Thyroid gland (tissue), 4 donors: ENCODE data around the gene PBX1. TPM values are rescaled to one million over a fixed set of nuclear protein-coding genes. Genes with fewer than 3 reads are reported as not detected.
"Not testable (repeated sequence)": the region's sequence is repeated elsewhere in the genome, so short reads cannot be mapped to it uniquely, and the experiment has no call there.

Experiments
- DNase-seq, 2 donors: peaks; one replicate each; pipeline ENCODE4 v3.0.0-alpha.2; 2019
- H3K27ac ChIP-seq, 3 donors: fragments of 200-600 bp; sonication (generic); 1 replicate in 2 of 3; 2 replicates in 1 of 3; pipeline ENCODE4 v1.5.1; 2016 to 2019; ENCODE audit warnings: mild to moderate bottlenecking in 1 of 3, moderate library complexity in 1 of 3
- H3K27me3 ChIP-seq: fragments of 200-600 bp; sonication (generic); one replicate; pipeline ENCODE4 v1.5.1; 2019
- H3K36me3 ChIP-seq, 2 donors: fragments of 200-600 bp; sonication (generic); one replicate each; pipeline ENCODE4 v1.5.1; 2016 to 2019
- H3K4me1 ChIP-seq, 2 donors: fragments of 200-600 bp; sonication (generic); one replicate each; pipeline ENCODE4 v1.5.1; 2017 to 2019
- H3K4me3 ChIP-seq, 3 donors: fragments of 200-600 bp; sonication (generic); replicated peaks in 1 of 3; 1 replicate in 2 of 3; 2 replicates in 1 of 3; pipeline ENCODE4 v1.5.1; 2016; ENCODE audit warnings: mild to moderate bottlenecking in 1 of 3
- H3K9me3 ChIP-seq: fragments of 200-600 bp; sonication (generic); one replicate; pipeline ENCODE4 v1.5.1; 2017
- POLR2A ChIP-seq, 2 donors: fragments of 450-650 bp; IDR thresholded peaks; one replicate each; pipeline ENCODE4 v1.6.1; 2017; ENCODE audit warnings: antibody characterized with exemption in 2 of 2, mild to moderate bottlenecking in 2 of 2, moderate library complexity in 1 of 2
- WGBS, 2 donors: methylation state at CpG; one replicate each; pipeline ENCODE4 v1.1.5; 2017; 5-methylcytosine and 5-hydroxymethylcytosine counted together
- intact Hi-C: fragments of 100-400 bp; cut with DNase I; formaldehyde crosslinking; loops from one replicate; pipeline ENCODE4 v1.15.1; 2023
- total RNA-seq, 4 donors: library from RNA; depleted of rRNA; stranded (reverse); fragments of >200 nt; gene quantifications; one replicate each; pipeline ENCODE4 v1.2.3, GENCODE V29; 2016
- TF ChIP-seq, protein P1 (sequence below), 6 experiments: fragments of 200-600 bp in 3 of 6; fragments of 450-650 bp in 3 of 6; sonication (generic) in 3 of 6; IDR thresholded peaks; one replicate each; pipeline ENCODE4 v1.5.1; 2016 to 2019; ENCODE audit warnings: antibody characterized with exemption in 6 of 6, mild to moderate bottlenecking in 2 of 6, inconsistent platforms in 1 of 6, moderate library complexity in 1 of 6

PBX1 gene
- total RNA-seq, 4 donors from 2014 or later = 79.0 to 159 (median 102) TPM

DNA sequence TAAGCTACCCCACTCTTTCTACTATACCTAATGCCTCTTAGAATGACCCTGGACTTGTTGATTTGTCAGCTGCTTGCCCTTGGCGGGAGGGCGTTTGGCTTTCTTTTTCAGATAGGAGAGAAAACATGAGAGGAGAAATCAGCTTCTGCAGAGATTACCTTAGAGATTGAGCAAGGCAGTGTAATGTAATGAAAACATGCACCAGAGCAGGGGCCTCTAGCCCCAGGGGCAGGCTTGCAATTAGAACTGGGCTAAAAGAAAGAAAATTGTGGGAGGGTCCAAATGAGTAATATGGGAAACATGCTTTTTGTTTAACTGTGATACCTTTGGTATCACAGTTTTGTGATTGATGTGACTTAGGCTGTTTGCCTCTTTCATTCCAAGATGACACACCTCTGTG is 89.7 kb downstream of the PBX1 start:
- no peak for DNase-seq
- intact Hi-C loops = no loop called here
- peaks cover 23% of the 10 kb centered on the region in 2 donors for H3K4me1 ChIP-seq
- 76 to 88% methylated on average over 2 of the region's 2 CpGs for WGBS, 2 donors
- no peaks in the 10 kb centered on the region for H3K27me3 ChIP-seq
- no peaks in the 10 kb centered on the region for H3K36me3 ChIP-seq
- no peak overlapping the region for H3K27ac ChIP-seq
- no peaks in the 10 kb centered on the region for H3K9me3 ChIP-seq
- TF ChIP-seq, protein P1, sequence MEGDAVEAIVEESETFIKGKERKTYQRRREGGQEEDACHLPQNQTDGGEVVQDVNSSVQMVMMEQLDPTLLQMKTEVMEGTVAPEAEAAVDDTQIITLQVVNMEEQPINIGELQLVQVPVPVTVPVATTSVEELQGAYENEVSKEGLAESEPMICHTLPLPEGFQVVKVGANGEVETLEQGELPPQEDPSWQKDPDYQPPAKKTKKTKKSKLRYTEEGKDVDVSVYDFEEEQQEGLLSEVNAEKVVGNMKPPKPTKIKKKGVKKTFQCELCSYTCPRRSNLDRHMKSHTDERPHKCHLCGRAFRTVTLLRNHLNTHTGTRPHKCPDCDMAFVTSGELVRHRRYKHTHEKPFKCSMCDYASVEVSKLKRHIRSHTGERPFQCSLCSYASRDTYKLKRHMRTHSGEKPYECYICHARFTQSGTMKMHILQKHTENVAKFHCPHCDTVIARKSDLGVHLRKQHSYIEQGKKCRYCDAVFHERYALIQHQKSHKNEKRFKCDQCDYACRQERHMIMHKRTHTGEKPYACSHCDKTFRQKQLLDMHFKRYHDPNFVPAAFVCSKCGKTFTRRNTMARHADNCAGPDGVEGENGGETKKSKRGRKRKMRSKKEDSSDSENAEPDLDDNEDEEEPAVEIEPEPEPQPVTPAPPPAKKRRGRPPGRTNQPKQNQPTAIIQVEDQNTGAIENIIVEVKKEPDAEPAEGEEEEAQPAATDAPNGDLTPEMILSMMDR (IDR thresholded peaks at IDR 0.05) = no peak
- no peak for TF ChIP-seq POLR2A (IDR thresholded peaks at IDR 0.05)
- H3K4me3 ChIP-seq = no peak overlapping the region

DNA sequence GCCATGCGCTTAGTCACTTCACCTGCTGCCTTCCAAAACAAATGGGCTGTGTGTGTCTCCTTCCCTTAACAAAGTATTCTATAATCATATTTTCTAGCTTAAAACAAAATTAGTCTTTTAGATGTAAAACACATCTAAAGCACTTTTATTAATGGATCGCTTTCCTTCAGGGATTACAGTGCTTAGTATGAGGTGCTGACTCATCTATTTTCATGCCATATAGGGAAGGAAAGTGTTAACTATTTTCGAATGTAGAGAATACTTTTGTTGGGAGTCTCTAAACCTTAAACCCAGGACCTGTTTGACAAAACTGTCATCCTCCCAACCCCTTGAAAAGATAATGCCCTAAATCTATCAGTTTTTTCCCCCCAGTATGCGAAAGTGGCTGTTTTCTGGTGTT is 90.2 kb downstream of the PBX1 start:
- intact Hi-C loops = no loop called here
- TF ChIP-seq POLR2A (IDR thresholded peaks at IDR 0.05) = no peak
- TF ChIP-seq, protein P1 (IDR thresholded peaks at IDR 0.05) = no peak
- WGBS, 2 donors = 90 to 94% methylated on average over 4 of the region's 4 CpGs
- no peaks in the 10 kb centered on the region for H3K36me3 ChIP-seq
- H3K27me3 ChIP-seq = no peaks in the 10 kb centered on the region
- H3K4me1 ChIP-seq = peaks cover 23% of the 10 kb centered on the region in 2 donors
- no peaks in the 10 kb centered on the region for H3K9me3 ChIP-seq
- DNase-seq = no peak
- H3K4me3 ChIP-seq = no peak overlapping the region
- H3K27ac ChIP-seq = no peak overlapping the region

DNA sequence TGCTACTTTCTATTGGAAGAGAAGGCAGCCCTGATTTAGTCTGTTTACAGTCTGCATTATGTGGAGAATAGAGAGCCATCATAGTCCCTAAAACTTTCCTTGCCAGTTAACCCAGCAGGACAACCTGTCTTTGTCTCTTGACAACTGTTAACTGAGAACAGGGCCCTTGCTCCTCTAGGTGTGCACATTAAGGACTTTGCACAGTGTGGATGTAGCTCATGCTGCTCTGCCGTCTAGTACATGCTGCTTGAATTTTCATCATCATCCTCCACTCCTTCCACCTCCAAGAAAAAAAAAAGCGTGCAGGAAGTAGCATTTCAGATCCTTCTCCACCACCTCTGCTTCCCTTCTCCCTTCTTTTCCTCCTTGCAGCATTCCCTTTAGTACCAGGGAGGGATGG is 91.5 kb downstream of the PBX1 start:
- H3K27me3 ChIP-seq = no peaks in the 10 kb centered on the region
- H3K4me1 ChIP-seq = peaks cover 23% of the 10 kb centered on the region in 2 donors
- no peak overlapping the region for H3K4me3 ChIP-seq
- no peaks in the 10 kb centered on the region for H3K36me3 ChIP-seq
- 88 to 93% methylated on average over 2 of the region's 2 CpGs for WGBS, 2 donors
- TF ChIP-seq POLR2A (IDR thresholded peaks at IDR 0.05) = no peak
- TF ChIP-seq, protein P1 (IDR thresholded peaks at IDR 0.05) = no peak
- H3K27ac ChIP-seq = no peak overlapping the region
- DNase-seq = no peak
- H3K9me3 ChIP-seq = no peaks in the 10 kb centered on the region
- intact Hi-C loops = no loop called here

DNA sequence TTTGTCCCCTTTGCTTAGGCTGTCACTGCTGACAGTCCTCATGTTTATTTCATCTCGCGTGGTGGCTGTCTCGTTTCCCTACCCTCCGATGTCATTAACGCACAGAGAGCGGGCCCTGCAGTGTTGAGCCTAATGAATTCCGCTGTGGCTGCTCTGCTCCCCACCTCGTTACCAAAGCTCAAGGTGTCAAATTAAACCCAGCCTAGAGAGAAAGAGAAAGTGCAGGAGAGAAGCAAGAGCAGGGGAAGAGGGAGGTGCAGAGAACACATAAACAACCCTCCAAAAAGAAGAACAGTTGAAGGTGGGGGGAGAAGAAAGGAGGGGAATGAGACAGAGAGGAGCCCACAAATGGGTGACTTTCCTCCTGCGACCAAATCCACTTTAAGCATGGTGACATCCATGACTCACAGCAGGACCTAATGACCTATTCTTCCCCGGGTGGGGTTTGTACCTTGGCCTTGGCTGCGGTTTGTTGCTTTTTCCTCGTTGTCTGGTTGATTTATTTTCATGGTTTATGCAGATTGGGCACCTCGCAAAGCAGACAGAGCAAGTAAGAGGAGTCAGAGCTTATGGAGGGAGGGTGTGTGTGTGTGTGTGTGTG is 92.5 kb downstream of the PBX1 start:
- 58 to 66% methylated on average over 13 of the region's 13 CpGs for WGBS, 2 donors
- Histone ChIP-seq H3K9me3 (no peaks in the 10 kb centered on the region), H3K27me3 (no peaks in the 10 kb centered on the region), H3K4me3 (no peak overlapping the region), H3K4me1 (peaks cover 23% of the 10 kb centered on the region in 2 donors), H3K27ac (no peak overlapping the region), H3K36me3 (no peaks in the 10 kb centered on the region)
- TF ChIP-seq POLR2A (IDR thresholded peaks at IDR 0.05) = no peak
- TF ChIP-seq, protein P1 (IDR thresholded peaks at IDR 0.05) = no peak
- intact Hi-C loops = no loop called here
- no peak for DNase-seq

DNA sequence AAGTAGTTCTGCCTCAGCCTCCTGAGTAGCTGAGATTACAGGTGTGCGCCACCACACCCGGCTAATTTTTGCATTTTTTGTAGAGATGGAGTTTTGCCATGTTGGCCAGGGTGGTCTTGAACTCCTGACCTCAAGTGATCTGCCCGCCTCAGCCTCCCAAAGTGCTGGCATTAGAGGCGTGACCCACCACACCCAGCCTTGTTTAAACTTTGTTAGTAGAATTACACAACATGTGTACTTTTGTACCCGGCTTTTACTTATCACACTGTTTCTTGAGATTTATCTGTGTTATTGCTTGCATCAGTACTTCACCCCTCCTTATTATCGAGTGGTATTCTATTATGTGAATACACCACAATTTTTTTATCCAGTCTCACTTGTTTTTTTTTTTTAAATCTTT is 94.0 kb downstream of the PBX1 start:
- H3K4me3 ChIP-seq, intact Hi-C loops, H3K36me3 ChIP-seq, DNase-seq, H3K27me3 ChIP-seq, H3K9me3 ChIP-seq, H3K27ac ChIP-seq: not testable (repeated sequence)
- H3K4me1 ChIP-seq = peaks cover 21 to 22% of the 10 kb centered on the region in 2 donors
- WGBS, 2 donors = 97 to 98% methylated on average over 6 of the region's 6 CpGs
